Measurements from ENCODE around the gene ARMH4. TPM values are rescaled to one million over a fixed set of nuclear protein-coding genes. Genes with fewer than 3 reads are reported as not detected.

Gene ARMH4
- total and polyA plus RNA-seq, 7 donors, result 0.17 to 3.2 (median 0.74) TPM

- 80 to 86% (median 84%) methylated on average over 5 of the region's 5 CpGs for WGBS, 3 donors
- ATAC-seq (no peak), DNase-seq (no peak)
- H3K4me1 ChIP-seq, result no peaks in the 10 kb centered on the region
- H3K36me3 ChIP-seq (ENCODE audit: insufficient read depth in 1 of 2, low read depth in 1 of 2), result no peaks in the 10 kb centered on the region
- no peaks in the 10 kb centered on the region for H3K27me3 ChIP-seq (ENCODE audit: insufficient read depth in 3 of 3, low read length in 2 of 3)
- no peak overlapping the region for H3K4me3 ChIP-seq
- intact Hi-C loops (cut with DNase I), result loop anchor here (10.0 kb wide), 1 partner anchor 265 kb away; no protein-coding TSS in a partner anchor
- no peak for TF ChIP-seq CTCF (IDR thresholded peaks at IDR 0.05)
- H3K27ac ChIP-seq, result no peak overlapping the region
- no peaks in the 10 kb centered on the region for H3K9me3 ChIP-seq
Measured at GRCh38 chr14:58099682-58100081, 52.3 kb downstream of the ARMH4 start.

- intact Hi-C loops (cut with DNase I), result no loop called here
- H3K27me3 ChIP-seq (ENCODE audit: insufficient read depth in 3 of 3, low read length in 2 of 3), result no peaks in the 10 kb centered on the region
- no peaks in the 10 kb centered on the region for H3K9me3 ChIP-seq
- H3K27ac ChIP-seq, result peak overlapping the region; percentile 24
- no peaks in the 10 kb centered on the region for H3K4me1 ChIP-seq
- 0 to 33% (median 21%) methylated on average over 1 of the region's 1 CpG for WGBS, 3 donors
- no peak for ATAC-seq
- H3K36me3 ChIP-seq (ENCODE audit: insufficient read depth in 1 of 2, low read depth in 1 of 2), result no peaks in the 10 kb centered on the region
- no peak overlapping the region for H3K4me3 ChIP-seq
- no peak for DNase-seq
- no peak for TF ChIP-seq CTCF (IDR thresholded peaks at IDR 0.05)
Measured at GRCh38 chr14:58098507-58098906, 53.5 kb downstream of the ARMH4 start.

GRCh38 chr14:58096731-58097130 is 55.3 kb downstream of the ARMH4 start:
- H3K27me3 ChIP-seq (ENCODE audit: insufficient read depth in 3 of 3, low read length in 2 of 3), result no peaks in the 10 kb centered on the region
- no peak overlapping the region for H3K27ac ChIP-seq
- DNase-seq, result no peak
- TF ChIP-seq CTCF (IDR thresholded peaks at IDR 0.05), result no peak
- no peaks in the 10 kb centered on the region for H3K9me3 ChIP-seq
- intact Hi-C loops (cut with DNase I), result no loop called here
- WGBS, 3 donors, result 70 to 74% (median 72%) methylated on average over 2 of the region's 2 CpGs
- no peak for ATAC-seq
- no peaks in the 10 kb centered on the region for H3K36me3 ChIP-seq (ENCODE audit: insufficient read depth in 1 of 2, low read depth in 1 of 2)
- H3K4me1 ChIP-seq, result no peaks in the 10 kb centered on the region
- H3K4me3 ChIP-seq, result no peak overlapping the region

GRCh38 chr14:58091883-58092630 is 60.0 kb downstream of the ARMH4 start:
- ATAC-seq, result no peak
- 72 to 80% (median 76%) methylated on average over 5 of the region's 5 CpGs for WGBS, 3 donors

More at GRCh38 chr14:58091883-58092630, 60.0 kb downstream of the ARMH4 start:
- no peak for DNase-seq
- no peak for TF ChIP-seq CTCF (IDR thresholded peaks at IDR 0.05)
- Histone ChIP-seq H3K4me3 (no peak overlapping the region), H3K36me3 (ENCODE audit: insufficient read depth in 1 of 2, low read depth in 1 of 2) (no peaks in the 10 kb centered on the region), H3K27me3 (ENCODE audit: insufficient read depth in 3 of 3, low read length in 2 of 3) (no peaks in the 10 kb centered on the region), H3K9me3 (no peaks in the 10 kb centered on the region), H3K4me1 (no peaks in the 10 kb centered on the region), H3K27ac (no peak overlapping the region)
- intact Hi-C loops (cut with DNase I), result no loop called here

Measured in psoas muscle (tissue), 8 donors.